NCI-H748 (cell line): Measurements from ENCODE around the gene CACNA1B.
"Not testable (repeated sequence)": the region's sequence is repeated elsewhere in the genome, so short reads cannot be mapped to it uniquely, and the experiment has no call there.

Experiments used
- DNase-seq: peaks from one replicate; lab custom pipeline; 2025; ENCODE audit not compliant: unreplicated experiment; lab: John Stamatoyannopoulos, UW

CACNA1B gene

DNA sequence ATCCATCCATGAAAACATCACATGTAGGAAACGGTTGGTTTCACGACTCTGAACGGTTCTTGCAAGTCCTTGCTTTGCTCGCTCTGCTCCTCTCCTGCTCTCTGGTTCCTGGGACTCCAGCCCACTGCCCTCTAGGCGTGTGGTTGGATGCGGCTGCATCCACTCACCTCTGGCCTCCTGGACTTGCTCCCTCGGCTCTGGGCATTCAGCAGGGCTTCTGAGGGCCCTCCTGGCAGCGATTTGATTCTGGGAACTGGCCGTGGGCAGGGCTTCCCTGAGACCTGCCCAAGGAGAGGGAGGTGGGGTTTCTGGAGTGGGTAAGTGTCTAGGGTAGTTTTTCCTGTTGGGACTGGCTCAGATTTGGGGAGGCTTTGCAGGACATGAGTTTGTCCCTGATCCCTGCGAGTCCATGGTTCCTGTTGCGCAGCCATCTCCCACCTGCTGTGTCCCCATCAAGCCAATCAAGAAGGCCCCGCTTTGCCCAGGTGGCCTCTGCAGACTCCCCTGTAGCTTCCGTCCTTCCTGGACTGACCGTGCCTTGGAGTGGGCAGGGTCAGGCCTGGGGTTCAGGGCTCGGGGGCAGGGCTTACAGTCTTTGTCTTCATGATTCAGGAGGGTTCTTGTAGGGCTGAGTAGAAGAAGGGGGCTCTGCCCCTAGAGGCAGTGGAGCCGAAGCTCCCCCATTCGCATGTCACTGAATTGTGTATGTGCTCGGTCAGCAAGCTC lies 192.3 kb downstream of the CACNA1B start:
- DNase-seq: no peak

GRCh38 chr9:138070815-138071214 lies 193.2 kb downstream of the CACNA1B start:
- DNase-seq: no peak

GRCh38 chr9:138071292-138071691 lies 193.7 kb downstream of the CACNA1B start:
- DNase-seq: no peak

GRCh38 chr9:138071731-138072130 lies 194.1 kb downstream of the CACNA1B start:
- no peak for DNase-seq

DNA sequence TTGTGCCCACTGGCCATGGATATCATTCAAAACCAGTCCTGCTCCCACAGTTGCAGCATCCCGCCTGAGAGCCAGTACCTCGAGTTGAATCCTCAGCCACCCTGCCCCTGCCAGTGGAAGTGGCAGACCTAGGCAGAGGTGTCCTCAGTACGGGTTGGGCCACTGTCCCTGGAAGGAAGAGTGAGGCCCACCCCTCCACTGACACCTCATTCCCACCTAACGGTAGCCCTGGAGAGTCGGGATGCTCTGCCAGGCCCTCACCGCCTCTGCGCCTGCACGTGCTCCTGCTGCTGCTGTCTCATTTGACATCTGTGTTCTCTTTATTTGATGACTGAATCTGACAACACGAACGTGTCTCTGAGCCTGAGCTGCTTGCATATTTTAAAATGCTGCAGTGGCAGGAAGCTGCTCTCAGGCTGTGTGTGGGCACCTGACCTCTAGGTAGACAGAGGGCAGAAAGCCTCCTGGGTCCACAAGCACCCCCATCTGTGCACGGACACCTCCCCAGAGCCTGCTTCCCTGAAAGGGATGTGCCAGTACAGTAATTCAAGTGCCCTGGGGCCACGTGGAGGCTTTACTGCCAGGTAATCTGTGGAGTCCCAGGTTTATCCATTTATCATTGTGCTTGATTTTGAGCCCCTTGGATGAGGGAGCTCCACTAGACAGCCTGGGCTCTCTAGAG lies 194.7 kb downstream of the CACNA1B start:
- no peak for DNase-seq

GRCh38 chr9:138072897-138073296 lies 195.3 kb downstream of the CACNA1B start:
- no peak for DNase-seq

DNA sequence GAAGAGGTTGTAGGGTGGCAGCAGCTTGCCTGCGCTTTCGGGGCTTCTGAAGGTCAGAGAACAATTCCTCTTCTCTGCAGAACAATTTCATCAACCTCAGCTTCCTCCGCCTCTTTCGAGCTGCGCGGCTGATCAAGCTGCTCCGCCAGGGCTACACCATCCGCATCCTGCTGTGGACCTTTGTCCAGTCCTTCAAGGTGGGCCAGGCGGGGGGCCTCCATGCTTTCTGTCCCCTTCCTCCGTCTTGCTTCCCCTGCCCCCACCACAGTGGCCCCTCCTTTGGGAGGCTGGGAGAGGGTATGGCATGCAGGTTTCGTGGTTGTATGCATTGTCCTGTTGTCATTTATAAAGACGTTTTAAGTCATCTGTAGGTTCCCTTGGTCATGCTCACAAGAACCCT lies 195.8 kb downstream of the CACNA1B start:
- DNase-seq: no peak

DNA sequence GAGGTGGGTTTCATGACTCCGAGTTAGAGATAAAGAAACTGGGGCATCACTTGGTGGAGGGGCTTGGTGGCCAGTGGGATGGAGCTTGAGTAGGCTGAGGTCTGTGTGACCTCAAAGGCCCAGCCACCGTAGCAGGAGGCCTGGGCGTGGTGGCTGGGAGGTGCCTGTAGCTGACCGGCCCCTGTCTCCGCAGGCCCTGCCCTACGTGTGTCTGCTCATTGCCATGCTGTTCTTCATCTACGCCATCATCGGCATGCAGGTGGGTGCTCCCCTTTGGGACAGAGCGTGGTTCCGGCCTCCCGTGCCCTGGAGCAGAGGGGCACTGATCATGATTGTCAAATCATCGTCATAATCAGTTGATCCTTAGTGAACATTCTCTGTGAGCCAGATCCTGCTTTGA lies 196.2 kb downstream of the CACNA1B start:
- DNase-seq: no peak

DNA sequence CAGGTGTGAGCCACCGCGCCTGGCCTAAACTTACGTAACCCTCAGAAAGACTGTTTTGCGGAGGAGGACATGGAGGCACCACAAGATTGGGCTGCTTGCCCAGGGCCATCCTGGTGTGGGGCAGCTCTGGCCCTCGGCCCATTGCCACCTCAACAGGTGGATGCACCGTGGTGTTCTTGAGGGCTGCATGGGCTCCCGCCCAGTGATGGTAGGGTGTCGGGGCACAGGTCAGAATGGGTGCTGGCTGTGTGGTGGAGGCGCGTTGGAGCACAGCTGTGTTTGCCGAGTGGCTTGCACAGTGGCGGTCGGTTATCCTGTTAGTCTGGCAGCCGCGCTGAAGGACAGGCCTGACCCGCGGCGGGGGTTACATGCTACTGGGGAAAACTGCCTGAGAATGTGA lies 196.9 kb downstream of the CACNA1B start:
- DNase-seq: no peak

DNA sequence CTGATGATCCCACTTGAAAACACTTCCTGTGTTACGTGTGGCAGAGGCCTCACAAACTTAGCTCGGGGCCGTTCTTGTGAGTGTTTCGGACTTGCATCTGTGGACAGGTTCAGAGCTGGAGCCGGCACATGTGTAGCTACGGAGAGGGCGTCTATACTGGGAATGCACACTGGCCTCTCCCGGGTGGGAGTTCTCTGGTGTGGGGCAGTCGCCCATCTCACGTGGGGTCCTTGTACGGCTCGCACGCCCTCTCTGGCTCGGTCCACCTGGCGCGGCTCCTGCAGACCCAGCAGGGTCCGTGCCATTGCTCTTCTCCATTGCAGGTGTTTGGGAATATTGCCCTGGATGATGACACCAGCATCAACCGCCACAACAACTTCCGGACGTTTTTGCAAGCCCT lies 197.9 kb downstream of the CACNA1B start:
- DNase-seq: no peak

DNA sequence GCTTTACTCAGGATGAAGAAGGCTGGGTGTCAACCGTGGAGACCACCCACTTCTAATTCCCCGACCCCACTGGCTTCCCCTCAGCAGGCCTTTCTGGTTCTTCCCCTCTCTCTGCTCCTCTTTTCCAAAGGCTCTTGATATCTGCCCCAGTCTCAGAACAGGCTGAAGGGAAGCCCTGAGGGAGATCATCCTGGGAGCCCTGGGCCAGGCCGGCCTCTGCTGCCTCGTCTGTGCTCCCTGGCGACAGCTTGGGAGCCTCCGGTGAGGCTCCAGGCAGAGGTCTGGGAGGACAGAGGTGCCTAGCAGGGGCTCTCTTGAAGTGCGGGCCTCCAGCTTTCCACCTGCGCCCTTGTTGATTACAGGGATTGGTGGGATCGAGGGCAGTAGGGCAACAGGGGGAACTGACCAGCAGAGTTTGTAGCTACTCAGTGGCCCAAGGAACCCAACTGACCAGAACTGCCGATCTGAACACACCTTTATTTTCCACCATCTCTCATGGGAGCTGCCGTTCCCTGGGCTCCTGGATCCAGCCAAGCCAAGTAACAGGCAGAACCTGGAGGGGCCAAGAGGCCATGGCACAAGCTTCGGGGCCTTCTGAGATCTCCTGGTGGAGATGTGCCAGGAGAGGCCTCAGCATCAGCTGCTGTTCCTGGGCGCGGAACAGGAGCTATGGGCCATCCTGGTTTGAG lies 198.5 kb downstream of the CACNA1B start:
- DNase-seq: no peak

GRCh38 chr9:138076650-138077009 lies 199.0 kb downstream of the CACNA1B start:
- no peak for DNase-seq

DNA sequence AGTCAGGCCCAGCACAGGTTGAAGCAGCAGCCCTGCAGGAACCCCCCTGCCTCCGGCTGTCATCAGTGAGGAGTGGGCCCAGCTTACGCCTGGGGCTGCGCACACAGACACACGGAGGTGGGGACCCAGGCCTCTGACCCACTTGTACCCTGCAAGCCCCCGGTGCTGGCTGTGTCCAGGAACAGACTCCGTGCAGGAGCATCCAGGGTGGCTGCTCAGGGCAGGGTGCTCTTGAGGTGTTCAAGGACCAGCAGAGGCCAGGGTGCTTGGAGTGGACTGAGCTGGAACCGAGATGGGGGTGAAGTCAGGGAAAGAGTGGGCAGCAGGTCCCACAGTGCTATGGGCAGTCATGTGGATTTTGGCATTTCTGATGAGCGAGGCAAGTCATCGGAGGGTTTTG lies 199.5 kb downstream of the CACNA1B start:
- DNase-seq: no peak

DNA sequence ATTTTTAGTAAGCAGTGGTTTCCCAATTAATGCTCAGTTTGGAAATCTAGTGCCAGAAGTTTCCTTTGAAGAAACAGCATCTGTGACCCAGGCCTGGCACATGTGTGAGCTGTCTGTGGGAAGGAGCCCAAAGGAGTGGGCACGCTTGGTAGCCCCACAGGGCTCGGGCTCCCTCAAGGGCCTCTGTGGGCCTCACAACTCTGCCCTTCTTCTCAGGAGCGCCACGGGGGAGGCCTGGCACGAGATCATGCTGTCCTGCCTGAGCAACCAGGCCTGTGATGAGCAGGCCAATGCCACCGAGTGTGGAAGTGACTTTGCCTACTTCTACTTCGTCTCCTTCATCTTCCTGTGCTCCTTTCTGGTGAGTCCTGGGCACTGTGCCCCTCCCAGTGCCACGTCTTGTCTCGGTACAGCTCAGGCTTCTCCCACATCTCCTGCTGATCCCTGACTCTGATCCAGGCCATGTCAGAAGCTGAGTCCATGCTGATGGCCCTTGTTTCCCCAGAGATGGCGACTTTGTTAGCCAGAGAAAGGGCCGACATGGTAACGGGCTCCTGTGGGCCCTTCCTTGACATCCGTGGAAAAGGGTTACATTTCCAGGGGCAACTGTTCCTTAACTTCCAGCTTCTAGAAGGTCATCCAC lies 200.4 kb downstream of the CACNA1B start:
- DNase-seq: no peak

GRCh38 chr9:138078846-138079245 lies 201.3 kb downstream of the CACNA1B start:
- DNase-seq: no peak

GRCh38 chr9:138080979-138081378 lies 203.4 kb downstream of the CACNA1B start:
- DNase-seq: no peak

DNA sequence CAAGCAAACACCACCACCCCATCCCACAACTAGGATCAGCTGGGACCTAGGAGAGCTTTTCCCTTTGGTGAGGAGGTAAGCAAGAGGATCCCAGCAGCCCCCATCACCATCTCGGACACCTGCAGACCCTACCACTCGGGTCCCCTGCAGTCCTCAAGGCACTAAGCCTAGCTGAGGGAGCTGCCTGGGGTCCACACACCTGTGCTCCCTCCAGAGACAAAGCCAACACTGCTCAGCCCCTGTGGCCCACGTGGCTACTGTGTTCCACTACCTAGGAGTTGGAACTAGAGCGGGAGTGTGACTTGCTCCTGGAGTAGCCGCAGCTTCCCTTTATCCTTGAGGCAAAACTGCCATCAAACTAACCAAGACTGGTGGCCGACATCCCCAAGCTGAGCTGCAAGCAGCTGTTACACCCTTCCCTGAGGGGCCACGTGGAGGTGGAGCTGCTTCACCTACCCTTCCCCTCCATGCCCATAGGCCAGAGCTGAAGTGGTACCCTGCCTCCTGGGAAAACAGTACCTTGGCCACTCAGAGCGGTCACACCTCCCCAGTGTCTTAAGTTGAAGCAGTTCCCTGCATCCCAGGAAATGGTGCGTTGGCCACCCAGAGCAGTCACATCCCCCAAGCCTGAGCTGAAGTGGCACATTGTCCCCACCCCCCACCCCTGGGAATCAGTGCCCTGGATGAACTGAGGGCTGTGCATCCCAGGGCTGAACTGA lies 205.5 kb downstream of the CACNA1B start:
- DNase-seq: no peak

GRCh38 chr9:138083873-138084272 lies 206.3 kb downstream of the CACNA1B start:
- DNase-seq: no peak

DNA sequence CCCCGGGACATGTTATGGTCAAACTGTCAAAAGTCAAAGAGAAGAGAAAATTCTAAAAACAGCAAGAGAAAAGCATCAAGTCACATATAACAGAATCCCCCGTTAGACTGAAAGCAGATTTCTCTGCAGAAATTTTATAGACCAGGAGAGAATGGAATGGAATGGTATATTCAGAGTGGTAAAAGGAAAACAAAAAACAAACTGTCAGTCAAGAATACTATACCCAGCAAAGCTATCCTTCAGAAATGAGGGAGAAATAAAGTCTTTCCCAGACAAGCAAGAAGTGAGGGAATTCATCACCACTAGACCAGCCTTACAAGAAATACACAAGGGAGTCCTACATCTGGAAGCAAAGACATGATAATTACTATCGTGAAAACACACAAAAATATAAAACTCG lies 208.0 kb downstream of the CACNA1B start:
- DNase-seq: no peak

- DNase-seq: not testable (repeated sequence)
Measured at GRCh38 chr9:138092057-138092456, 214.5 kb downstream of the CACNA1B start.

GRCh38 chr9:138094028-138094427 lies 216.4 kb downstream of the CACNA1B start:
- no peak for DNase-seq
